GM12874 (cell line): ENCODE measurements around the gene CDH4.

ENCODE experiments used
- CTCF ChIP-seq: IDR thresholded peaks from 2 replicates; pipeline ENCODE4 v1.5.1; 2011; ENCODE audit warnings: low read depth, mild to moderate bottlenecking, control low read depth, low read length, moderate library complexity; ENCODE audit not compliant: insufficient read depth

The CDH4 gene

GRCh38 chr20:61499859-61500554 lies 247.9 kb downstream of the CDH4 start:
- no peak for TF ChIP-seq CTCF

GRCh38 chr20:61500791-61501321 lies 248.8 kb downstream of the CDH4 start:
- TF ChIP-seq CTCF: no peak

- TF ChIP-seq CTCF: no peak
Measured at GRCh38 chr20:61502433-61502832, 250.4 kb downstream of the CDH4 start.

GRCh38 chr20:61503106-61503505 lies 251.0 kb downstream of the CDH4 start:
- TF ChIP-seq CTCF: no peak

GRCh38 chr20:61505508-61505907 lies 253.4 kb downstream of the CDH4 start:
- TF ChIP-seq CTCF: no peak

- no peak for TF ChIP-seq CTCF
Measured at GRCh38 chr20:61507778-61508177, 255.7 kb downstream of the CDH4 start.

- no peak for TF ChIP-seq CTCF
Measured at GRCh38 chr20:61508301-61509096, 256.4 kb downstream of the CDH4 start.
